ENCODE results near the gene PKNOX1.
"Not testable (repeated sequence)": the region's sequence is repeated elsewhere in the genome, so short reads cannot be mapped to it uniquely, and the experiment has no call there.

GRCh38 chr21:43066690-43067089 is 92.3 kb downstream of the PKNOX1 start:
- TF ChIP-seq POLR2A (IDR thresholded peaks at IDR 0.05; ENCODE audit: extremely low read depth, insufficient read length); MYC (IDR thresholded peaks at IDR 0.05; ENCODE audit: low read depth, low read length); CTCF (IDR thresholded peaks at IDR 0.05; ENCODE audit: low read depth, low read length); MAX (IDR thresholded peaks at IDR 0.05; ENCODE audit: low read depth, low read length): not testable (repeated sequence)

All from NB4 (cell line).